Activated CD8-positive, alpha-beta T cell treated with anti-CD3 and anti-CD28 coated beads for 36 hours (primary cell): ENCODE data around the gene SEPHS1. TPM values are rescaled to one million over a fixed set of nuclear protein-coding genes. Genes with fewer than 3 reads are reported as not detected.
A peak's percentile ranks its signal among the peaks of the same experiment; 100 is the strongest.

Experiments used
- ATAC-seq: fragments of 200-7000 bp; cut with Tn5 transposase; one replicate; pipeline ENCODE4 v1.10.0; 2021; ENCODE audit warnings: mild to moderate bottlenecking, moderate library complexity
- CTCF ChIA-PET: fragments of 350-600 bp; sonication (Branson Sonifier 250); formaldehyde crosslinking; loops from one replicate; lab custom pipeline; 2021; ENCODE audit warnings: antibody characterized with exemption; lab: Charles Lee
- POLR2A ChIA-PET: fragments of 350-600 bp; sonication (Branson Sonifier 250); formaldehyde crosslinking; loops from one replicate; lab custom pipeline; 2021; ENCODE audit warnings: antibody characterized with exemption; lab: Charles Lee
- DNase-seq: peaks from one replicate; pipeline ENCODE4 v3.0.0-alpha.2; 2020
- H3K27ac Mint-ChIP-seq: one replicate; pipeline ENCODE4 v1.8.0; 2021; ENCODE audit warnings: mild to moderate bottlenecking, mixed read lengths
- H3K27me3 Mint-ChIP-seq: one replicate; pipeline ENCODE4 v1.8.0; 2021; ENCODE audit warnings: mixed read lengths
- H3K36me3 Mint-ChIP-seq: one replicate; pipeline ENCODE4 v1.8.0; 2021; ENCODE audit warnings: low read depth, mixed read lengths
- H3K4me1 Mint-ChIP-seq: one replicate; pipeline ENCODE4 v1.8.0; 2021; ENCODE audit warnings: low read depth, mixed read lengths
- H3K4me3 Mint-ChIP-seq: one replicate; pipeline ENCODE4 v1.8.0; 2021; ENCODE audit warnings: mild to moderate bottlenecking, moderate library complexity, mixed read lengths
- H3K9me3 Mint-ChIP-seq: one replicate; pipeline ENCODE4 v1.8.0; 2021; ENCODE audit warnings: mixed read lengths
- CTCF ChIP-seq: fragments of 200-600 bp; IDR thresholded peaks from one replicate; pipeline ENCODE4 v1.8.0; 2022; ENCODE audit warnings: antibody characterized with exemption, mild to moderate bottlenecking
- intact Hi-C: fragments of 100-400 bp; cut with micrococcal nuclease; formaldehyde crosslinking; loops from one replicate; pipeline ENCODE4 v1.10.0; 2022
- total RNA-seq, 2 experiments: library from RNA; stranded (reverse); gene quantifications; one replicate each; pipeline ENCODE4 v1.2.3, GENCODE V29; 2021

SEPHS1 gene
- total RNA-seq, 2 experiments from 2014 or later: 61.6 to 66.5 TPM

GRCh38 chr10:13271552-13272163 is 76.4 kb downstream of the SEPHS1 start:
- CTCF ChIA-PET: interaction anchor here (0.6 to 2.1 kb wide), 7 partner anchors 8 to 170 kb away, joined by 3 to 11 read pairs (median 3); partner anchors contain the start of gene PHYH
- H3K4me1 Mint-ChIP-seq: peaks cover 8% of the 10 kb centered on the region
- DNase-seq (peak; percentile 70), ATAC-seq (peak; percentile 82)
- no peaks in the 10 kb centered on the region for H3K27me3 Mint-ChIP-seq
- intact Hi-C loops: no loop called here
- POLR2A ChIA-PET: interaction anchor here (1.2 kb wide), 1 partner anchor 28 kb away, joined by 3 read pairs; the partner anchor contains the start of gene PHYH
- H3K36me3 Mint-ChIP-seq: no peaks in the 10 kb centered on the region
- peak; percentile 38 for TF ChIP-seq CTCF
- H3K9me3 Mint-ChIP-seq: no peaks in the 10 kb centered on the region
- no peak overlapping the region for H3K4me3 Mint-ChIP-seq
- peak overlapping the region; percentile 20 for H3K27ac Mint-ChIP-seq

- Mint-ChIP-seq H3K27ac (no peak overlapping the region), H3K9me3 (no peaks in the 10 kb centered on the region), H3K4me3 (no peak overlapping the region), H3K4me1 (peaks cover 8% of the 10 kb centered on the region), H3K27me3 (peaks cover 1% of the 10 kb centered on the region), H3K36me3 (no peaks in the 10 kb centered on the region)
- ChIA-PET CTCF (interaction anchor here (1.3 kb wide), 1 partner anchor 29 kb away, joined by 3 read pairs; the partner anchor contains the start of gene PHYH), POLR2A (interaction anchor here (1.2 kb wide), 1 partner anchor 28 kb away, joined by 3 read pairs; the partner anchor contains the start of gene PHYH)
- DNase-seq: no peak
- peak; percentile 17 for ATAC-seq
- TF ChIP-seq CTCF: no peak
- intact Hi-C loops: no loop called here
Measured at GRCh38 chr10:13270877-13271551, 77.1 kb downstream of the SEPHS1 start.

DNA sequence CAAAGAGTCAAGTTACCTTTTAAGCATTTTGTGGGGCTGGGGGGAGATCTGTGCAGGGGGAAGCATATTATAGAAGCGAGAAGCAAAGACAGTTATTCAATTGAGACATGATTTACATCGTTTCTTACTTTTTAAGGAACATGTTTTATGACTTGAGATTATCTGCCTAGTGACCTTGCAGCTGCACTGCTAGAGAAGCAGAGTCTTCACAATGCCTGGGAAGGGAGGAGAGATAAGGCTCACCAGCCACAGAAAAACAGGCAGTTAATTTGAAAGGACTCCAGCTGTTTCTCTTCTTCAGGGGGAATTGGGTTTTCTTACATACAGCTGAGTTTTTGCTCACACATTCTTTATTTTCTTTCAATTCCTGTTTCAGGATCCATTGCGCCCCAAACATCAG is 79.3 kb downstream of the SEPHS1 start:
- no peak overlapping the region for H3K4me3 Mint-ChIP-seq
- ATAC-seq (no peak), DNase-seq (no peak)
- peaks cover 3% of the 10 kb centered on the region for H3K27me3 Mint-ChIP-seq
- H3K9me3 Mint-ChIP-seq: no peaks in the 10 kb centered on the region
- H3K27ac Mint-ChIP-seq: no peak overlapping the region
- no peaks in the 10 kb centered on the region for H3K36me3 Mint-ChIP-seq
- TF ChIP-seq CTCF: no peak
- ChIA-PET CTCF (no interaction called here), POLR2A (no interaction called here)
- H3K4me1 Mint-ChIP-seq: peaks cover 8% of the 10 kb centered on the region
- intact Hi-C loops: no loop called here

- no peak overlapping the region for H3K4me3 Mint-ChIP-seq
- H3K27me3 Mint-ChIP-seq: peaks cover 7% of the 10 kb centered on the region
- H3K9me3 Mint-ChIP-seq: no peaks in the 10 kb centered on the region
- intact Hi-C loops: no loop called here
- no peak for TF ChIP-seq CTCF
- POLR2A ChIA-PET: no interaction called here
- CTCF ChIA-PET: interaction anchor here (1.1 kb wide), 1 partner anchor 8 kb away, joined by 3 read pairs; no protein-coding TSS in a partner anchor
- ATAC-seq (no peak), DNase-seq (no peak)
- peaks cover 8% of the 10 kb centered on the region for H3K4me1 Mint-ChIP-seq
- H3K36me3 Mint-ChIP-seq: no peaks in the 10 kb centered on the region
- H3K27ac Mint-ChIP-seq: no peak overlapping the region
Measured at GRCh38 chr10:13268310-13268709, 79.8 kb downstream of the SEPHS1 start.

Other genes with a start within 250 kb of the SEPHS1 start
- gene OPTN, start 248.1 kb downstream of the SEPHS1 start, total RNA-seq: 10 to 100 TPM; 32.0 to 33.0 TPM
- gene MCM10, start 186.7 kb downstream of the SEPHS1 start, total RNA-seq: 10 to 100 TPM; 65.4 to 69.0 TPM
- not detected for gene UCMA, start 113.9 kb downstream of the SEPHS1 start, total RNA-seq
- 10 to 100 TPM; 14.6 to 16.3 TPM for gene PHYH, start 48.2 kb downstream of the SEPHS1 start, total RNA-seq
- gene BEND7, start 180.7 kb upstream of the SEPHS1 start, total RNA-seq: not detected
- 10 to 100 TPM; 17.9 to 18.4 TPM for gene PRPF18, start 238.7 kb upstream of the SEPHS1 start, total RNA-seq